K562 (cell line): ENCODE measurements around the gene ZNF467. TPM values are rescaled to one million over a fixed set of nuclear protein-coding genes. Genes with fewer than 3 reads are reported as not detected.

Source experiments
- ATAC-seq: fragments of 200-7000 bp; cut with Tn5 transposase; 3 replicates; pipeline ENCODE4 v1.9.1; 2020; ENCODE audit warnings: moderate library complexity
- BruUV-seq: library from RNA; stranded (reverse); fragments of 400-500 nt; replicated peaks from 2 replicates; lab custom pipeline; 2021; lab: Mats Ljungman, UMichigan
- CTCF ChIA-PET: fragments of 300-600 bp; formaldehyde crosslinking; extraction: SDS; loops from one replicate; lab custom pipeline; 2021; ENCODE audit warnings: low intra/inter-chr PET ratio; lab: Yijun Ruan, JAX
- POLR2A ChIA-PET: fragments of 300-600, 350-650 bp; sonication (Branson Sonifier 250); formaldehyde crosslinking; extraction: SDS; loops from one replicate; lab custom pipeline; 2021; ENCODE audit warnings: antibody characterized with exemption, inconsistent platforms; lab: Yijun Ruan, JAX
- DNase-seq, 4 experiments: peaks; one replicate each; pipeline versions ENCODE4 v3.0.0 to v3.0.0-alpha.2; 2011 to 2018; ENCODE audit warnings: low spot score in 3 of 4, mixed read lengths in 3 of 4; ENCODE audit errors: extremely low read depth in 1 of 4
- FAIRE-seq: peaks from 2 replicates; lab custom pipeline; 2011; peaks lifted over from hg19 to GRCh38; lab: Jason Lieb, UNC
- H2AFZ ChIP-seq: 2 replicates; pipeline ENCODE4 v1.6.0; 2011; ENCODE audit warnings: low read depth, low read length, control low read depth, inconsistent platforms
- H3K27ac ChIP-seq: fragments of 200-600 bp; 3 replicates; pipeline ENCODE4 v1.8.0; 2011; ENCODE audit warnings: low read depth, mild to moderate bottlenecking, control low read depth, inconsistent platforms, low read length, moderate library complexity, mixed read lengths; ENCODE audit errors: extremely low read depth
- H3K27me3 ChIP-seq, 2 experiments: fragments of 300-600 bp in 1 of 2; 2 replicates in 1 of 2; 3 replicates in 1 of 2; pipeline versions ENCODE4 v1.6.0 to v1.8.0; 2011; ENCODE audit warnings: inconsistent platforms in 2 of 2, low read length in 2 of 2, mild to moderate bottlenecking in 1 of 2, mixed read lengths in 1 of 2, moderate library complexity in 1 of 2; ENCODE audit not compliant: control insufficient read depth in 2 of 2, insufficient read depth in 2 of 2
- H3K36me3 ChIP-seq: fragments of 300-600 bp; 3 replicates; pipeline ENCODE4 v1.8.0; 2011; ENCODE audit warnings: mild to moderate bottlenecking, low read length, inconsistent platforms; ENCODE audit not compliant: control insufficient read depth, insufficient read depth
- H3K4me1 ChIP-seq, 2 experiments: fragments of 200-600 bp in 1 of 2; replicated peaks in 1 of 2; 2 replicates in 1 of 2; 3 replicates in 1 of 2; pipeline versions ENCODE4 v1.5.1 to v1.8.0; 2011; ENCODE audit warnings: inconsistent platforms in 2 of 2, low read length in 2 of 2, mild to moderate bottlenecking in 1 of 2, mixed read lengths in 1 of 2, moderate library complexity in 1 of 2; ENCODE audit not compliant: control insufficient read depth in 2 of 2, insufficient read depth in 2 of 2
- H3K4me2 ChIP-seq: 2 replicates; pipeline ENCODE4 v1.6.1; 2011; ENCODE audit warnings: low read length, control low read depth, inconsistent platforms, mixed read lengths; ENCODE audit not compliant: insufficient read depth
- H3K4me3 ChIP-seq: fragments of 200-600 bp; sonication (generic), shearing (Covaris generic); 2 replicates; pipeline ENCODE4 v1.5.1; 2016; ENCODE audit warnings: control low read depth, inconsistent platforms
- H3K79me2 ChIP-seq: fragments of 200-600 bp; 3 replicates; pipeline ENCODE4 v1.8.0; 2011; ENCODE audit warnings: low read length, inconsistent platforms; ENCODE audit not compliant: control insufficient read depth, insufficient read depth
- H3K9ac ChIP-seq, 2 experiments: 2 replicates each; pipeline versions ENCODE4 v1.6.0 to v1.6.1; 2011; ENCODE audit warnings: low read depth in 2 of 2, low read length in 2 of 2, control low read depth in 1 of 2, inconsistent platforms in 1 of 2, mild to moderate bottlenecking in 1 of 2, mixed read lengths in 1 of 2; ENCODE audit not compliant: insufficient read depth in 1 of 2
- H3K9me1 ChIP-seq: one replicate; pipeline ENCODE4 v1.6.0; 2011; ENCODE audit warnings: inconsistent platforms, mild to moderate bottlenecking, low read length, moderate library complexity; ENCODE audit not compliant: control insufficient read depth, insufficient read depth
- H3K9me3 ChIP-seq: replicated peaks from 2 replicates; pipeline ENCODE4 v1.5.1; 2011; ENCODE audit warnings: low read depth, low read length, inconsistent platforms; ENCODE audit not compliant: control insufficient read depth, insufficient read depth
- H4K20me1 ChIP-seq: replicated peaks from 2 replicates; pipeline ENCODE4 v1.6.1; 2011; ENCODE audit warnings: low read length, inconsistent platforms, mixed read lengths; ENCODE audit not compliant: control insufficient read depth, insufficient read depth
- KDM2B ChIP-seq: fragments of 250-450 bp; sonication (Bioruptor Pico); IDR thresholded peaks from 2 replicates; pipeline ENCODE4 v1.8.0; 2021; ENCODE audit warnings: mild to moderate bottlenecking, moderate library complexity
- NFIC ChIP-seq: fragments of 450-650 bp; IDR thresholded peaks from 2 replicates; pipeline ENCODE4 v1.6.1; 2017; ENCODE audit warnings: mild to moderate bottlenecking, inconsistent platforms
- TRIM24 ChIP-seq, 2 experiments: fragments of 450-650 bp; IDR thresholded peaks; 2 replicates each; pipeline ENCODE4 v1.6.1; 2016
- ZNF121 ChIP-seq: sonication (generic); formaldehyde crosslinking; conservative IDR thresholded peaks from 2 replicates; pipeline ENCODE4 v1.8.0; 2022; ENCODE audit warnings: missing genetic modification reagents
- ZNF224 ChIP-seq: sonication (generic); formaldehyde crosslinking; IDR thresholded peaks from 2 replicates; pipeline ENCODE4 v1.8.0; 2022; ENCODE audit warnings: mild to moderate bottlenecking, missing genetic modification reagents
- ZNF384 ChIP-seq: IDR thresholded peaks from 2 replicates; pipeline ENCODE4 v1.6.1; 2012; ENCODE audit warnings: low read depth, low read length, improper control_type of control experiment
- WGBS: fragments of 100-300 bp; shearing (Covaris generic); methylation state at CpG from one replicate; pipeline ENCODE4 v1.1.6; 2016; ENCODE audit warnings: low coverage, mixed read lengths; ENCODE audit not compliant: insufficient coverage; ENCODE audit errors: missing lambda C conversion rate; 5-methylcytosine and 5-hydroxymethylcytosine counted together
- in situ Hi-C: fragments of 300-500 bp; cut with MboI; formaldehyde crosslinking; loops from 4 replicates; pipeline ENCODE4 v1.15.0; 2018; ENCODE audit warnings: inconsistent platforms, mixed read lengths
- intact Hi-C: fragments of 100-400 bp; cut with micrococcal nuclease; formaldehyde crosslinking; loops from 2 replicates; pipeline ENCODE4 v1.14.2; 2022
- polyA plus RNA-seq, 8 experiments: library from polyadenylated mRNA; depleted of rRNA in 4 of 8; stranded (reverse) in 5 of 8; unstranded in 3 of 8; fragments of >200 nt; fragmentation: Nextera tagmentation in 2 of 8; fragmentation: Illumina TruSeq in 1 of 8; extraction: Ambion mirVana in 2 of 8; extraction: Trizol in 1 of 8; gene quantifications; 2 replicates each; pipeline versions ENCODE4 v1.2.1 to v1.2.3, GENCODE V29; 2011 to 2014; ENCODE audit warnings: inconsistent platforms in 1 of 8, missing spikeins in 1 of 8
- total RNA-seq, 7 experiments: library from RNA; depleted of rRNA in 6 of 7; stranded (reverse); fragments of >200 nt in 6 of 7; fragmentation: Illumina TruSeq in 2 of 7; extraction: Trizol in 2 of 7; gene quantifications; 2 replicates each; pipeline versions ENCODE4 v1.2.1 to v1.2.3, GENCODE V29; 2011 to 2021; ENCODE audit warnings: low replicate concordance in 1 of 7
- TF ChIP-seq, protein P1 (sequence below): fragments of 200-400 bp; formaldehyde crosslinking; IDR thresholded peaks from 2 replicates; pipeline ENCODE4 v1.6.1; 2017; ENCODE audit warnings: mild to moderate bottlenecking, low read depth, low read length, moderate library complexity

ZNF467 gene
- total and polyA plus RNA-seq, 9 of the 15 experiments (the other 6 are each of a cell fraction or from before 2014, with no cell fraction given), result 0.32 to 14.2 (median 1.7) TPM

DNA sequence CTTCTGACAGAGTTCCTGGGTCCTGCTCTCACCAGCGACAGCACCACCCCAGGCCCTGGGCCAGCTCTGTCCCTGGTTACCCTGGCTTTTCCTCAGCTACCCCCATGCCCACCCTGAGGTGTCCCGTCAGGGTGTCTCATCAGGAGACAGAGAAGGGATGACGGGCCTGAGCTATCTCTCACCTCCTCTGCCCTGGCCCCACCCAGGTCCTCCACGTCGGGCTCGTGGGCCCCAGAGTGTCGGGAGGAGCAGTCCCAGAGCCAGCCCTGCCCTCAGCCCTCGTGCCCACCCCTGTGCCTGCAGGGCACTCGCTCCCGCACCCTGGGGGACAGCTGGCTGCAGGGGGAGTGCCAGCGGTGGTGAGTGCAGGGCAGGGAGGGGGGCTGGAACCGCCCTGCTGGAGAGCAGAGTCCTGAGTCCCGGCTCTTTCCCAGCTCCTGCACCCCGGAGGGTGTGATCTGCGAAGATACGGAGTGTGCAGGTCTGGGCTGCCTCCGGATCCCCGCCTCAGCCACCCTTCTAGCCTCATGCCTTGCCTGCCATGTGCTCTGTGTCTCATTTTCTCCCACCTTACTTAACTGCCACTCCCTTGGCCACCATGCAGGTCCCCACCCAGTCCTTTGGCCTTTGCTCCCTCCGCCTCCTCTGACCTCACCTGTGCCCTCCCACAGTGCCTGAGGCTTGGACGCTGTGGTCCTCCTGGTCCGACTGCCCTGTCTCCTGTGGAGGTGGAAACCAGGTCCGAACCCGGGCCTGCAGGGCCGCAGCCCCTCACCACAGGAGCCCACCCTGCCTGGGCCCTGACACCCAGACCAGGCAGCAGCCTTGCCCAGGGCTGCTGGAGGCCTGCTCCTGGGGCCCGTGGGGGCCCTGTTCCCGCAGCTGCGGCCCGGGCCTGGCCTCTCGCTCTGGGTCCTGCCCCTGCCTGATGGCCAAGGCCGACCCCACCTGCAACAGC is 48.1 kb upstream of the ZNF467 start (continued):
- TF ChIP-seq, protein P1, sequence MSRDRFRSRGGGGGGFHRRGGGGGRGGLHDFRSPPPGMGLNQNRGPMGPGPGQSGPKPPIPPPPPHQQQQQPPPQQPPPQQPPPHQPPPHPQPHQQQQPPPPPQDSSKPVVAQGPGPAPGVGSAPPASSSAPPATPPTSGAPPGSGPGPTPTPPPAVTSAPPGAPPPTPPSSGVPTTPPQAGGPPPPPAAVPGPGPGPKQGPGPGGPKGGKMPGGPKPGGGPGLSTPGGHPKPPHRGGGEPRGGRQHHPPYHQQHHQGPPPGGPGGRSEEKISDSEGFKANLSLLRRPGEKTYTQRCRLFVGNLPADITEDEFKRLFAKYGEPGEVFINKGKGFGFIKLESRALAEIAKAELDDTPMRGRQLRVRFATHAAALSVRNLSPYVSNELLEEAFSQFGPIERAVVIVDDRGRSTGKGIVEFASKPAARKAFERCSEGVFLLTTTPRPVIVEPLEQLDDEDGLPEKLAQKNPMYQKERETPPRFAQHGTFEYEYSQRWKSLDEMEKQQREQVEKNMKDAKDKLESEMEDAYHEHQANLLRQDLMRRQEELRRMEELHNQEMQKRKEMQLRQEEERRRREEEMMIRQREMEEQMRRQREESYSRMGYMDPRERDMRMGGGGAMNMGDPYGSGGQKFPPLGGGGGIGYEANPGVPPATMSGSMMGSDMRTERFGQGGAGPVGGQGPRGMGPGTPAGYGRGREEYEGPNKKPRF, result no peak
- TF ChIP-seq KDM2B (CRISPR knock-in tag) (no peak), ZNF224 (CRISPR knock-in tag) (peak; percentile 63; the same call in 1 of the 2 replicates), ZNF384 (no peak), ZNF121 (0 out of 2 replicates have a peak, but pooled peaks have one; percentile 8)

DNA sequence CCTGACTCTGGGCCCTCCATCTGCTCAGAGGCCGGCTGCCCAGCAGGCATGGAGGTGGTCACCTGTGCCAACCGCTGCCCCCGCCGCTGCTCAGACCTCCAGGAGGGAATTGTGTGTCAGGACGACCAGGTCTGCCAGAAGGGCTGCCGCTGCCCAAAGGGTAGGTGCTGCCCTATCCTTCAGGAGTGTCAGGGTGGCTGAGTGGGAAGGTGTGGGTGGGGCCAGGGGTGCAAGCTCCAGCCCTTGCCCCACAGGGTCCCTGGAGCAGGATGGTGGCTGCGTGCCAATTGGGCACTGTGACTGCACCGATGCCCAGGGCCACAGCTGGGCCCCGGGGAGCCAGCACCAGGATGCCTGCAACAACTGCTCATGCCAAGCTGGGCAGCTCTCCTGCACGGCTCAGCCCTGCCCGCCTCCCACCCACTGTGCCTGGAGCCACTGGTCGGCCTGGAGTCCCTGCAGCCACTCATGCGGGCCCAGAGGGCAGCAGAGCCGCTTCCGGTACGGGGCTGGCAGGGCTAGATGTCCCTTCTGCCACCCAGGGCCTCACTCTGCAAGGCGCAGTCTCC is 47.3 kb upstream of the ZNF467 start:
- BruUV-seq, result no TSS peak
- no peaks in the 10 kb centered on the region for H3K9me1 ChIP-seq
- H3K79me2 ChIP-seq, result no peaks in the 10 kb centered on the region
- FAIRE-seq (no peak), DNase-seq (no peak), ATAC-seq (no peak)
- intact Hi-C loops, result no loop called here
- no peaks in the 10 kb centered on the region for H3K9me3 ChIP-seq
- peaks cover 29 to 93% of the 10 kb centered on the region in 2 experiments; a peak in 4 of 5 replicates for H3K27me3 ChIP-seq
- WGBS, result 5% methylated on average over 17 of the region's 17 CpGs
- CTCF ChIA-PET, result no interaction called here
- no peak overlapping the region for H3K27ac ChIP-seq
- peaks cover 36% of the 10 kb centered on the region for H4K20me1 ChIP-seq
- no peak overlapping the region for H3K9ac ChIP-seq
- H3K4me3 ChIP-seq, result no peak overlapping the region
- TF ChIP-seq TRIM24 (IDR thresholded peaks at IDR 0.05), result no peak
- TF ChIP-seq NFIC, result peak; percentile 40; the same call in 1 of the 2 replicates
- H2AFZ ChIP-seq, result no peak overlapping the region
- POLR2A ChIA-PET, result interaction anchor here (0.8 to 1.0 kb wide), 3 partner anchors 10 to 113 kb away, joined by 3 to 4 read pairs (median 3); no protein-coding TSS in a partner anchor
- in situ Hi-C loops, result no loop called here
- no peak overlapping the region for H3K4me2 ChIP-seq
- peaks cover 6 to 77% of the 10 kb centered on the region in 2 experiments for H3K4me1 ChIP-seq
- H3K36me3 ChIP-seq, result no peaks in the 10 kb centered on the region
